ENCODE data around the gene SF3B1. TPM values are rescaled to one million over a fixed set of nuclear protein-coding genes. Genes with fewer than 3 reads are reported as not detected.
A peak's percentile ranks its signal among the peaks of the same experiment; 100 is the strongest.

Gene SF3B1
- total and polyA plus RNA-seq, 10 of the 15 experiments (the other 5 are each of a cell fraction or from before 2014, with no cell fraction given) = 163 to 565 (median 239) TPM

DNA sequence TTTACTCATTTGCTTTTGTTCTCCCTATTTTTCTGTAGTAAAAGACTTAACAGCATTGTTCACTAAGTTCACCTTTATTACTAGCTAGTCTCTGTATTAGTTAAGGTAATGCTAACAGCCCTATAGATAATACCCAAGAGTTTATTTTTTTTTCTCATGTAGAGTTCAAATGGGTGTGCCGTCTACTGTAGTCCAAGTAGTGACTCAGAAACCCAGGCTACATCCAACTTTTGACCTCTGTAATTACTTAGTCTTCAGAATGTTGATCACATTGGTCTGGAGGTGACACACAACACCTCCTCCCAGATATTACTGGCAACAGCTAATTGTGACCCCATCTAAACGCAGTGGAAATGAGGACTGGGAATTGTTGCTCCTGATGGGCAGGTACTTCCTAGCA lies 26.2 kb upstream of the SF3B1 start:
- ATAC-seq (no peak), DNase-seq (ENCODE audit: low read depth, low spot score) (no peak), FAIRE-seq (no peak)
- ChIA-PET CTCF (no interaction called here), SMC1A (ENCODE audit: uncharacterized antibody, unreplicated experiment) (no interaction called here), RAD21 (ENCODE audit: unreplicated experiment) (no interaction called here), POLR2A (interaction anchor here (0.9 kb wide), 1 partner anchor 55 kb away, joined by 3 read pairs; the partner anchor contains the start of gene MOB4)
- Histone ChIP-seq H3K4me1 (ENCODE audit: control insufficient read depth, insufficient read depth, low read length) (no peaks in the 10 kb centered on the region), H3K9me3 (replicated peaks; ENCODE audit: control insufficient read depth, insufficient read depth, low read length) (no peaks in the 10 kb centered on the region), H3K4me2 (ENCODE audit: control insufficient read depth, insufficient read depth) (no peak overlapping the region), H3K27me3 (replicated peaks in 1 of 2; ENCODE audit: control insufficient read depth in 2 of 2, insufficient read depth in 2 of 2, low read length in 1 of 2) (no peaks in the 10 kb centered on the region), H3K9ac (ENCODE audit: control insufficient read depth, insufficient read depth, low read length) (no peak overlapping the region), H3K27ac (ENCODE audit: control insufficient read depth, insufficient read depth) (no peak overlapping the region), H3K36me3 (ENCODE audit: control insufficient read depth in 2 of 2, insufficient read depth in 2 of 2, low read length in 1 of 2) (peaks cover 4 to 21% of the 10 kb centered on the region in 2 experiments; a peak in 3 of 4 replicates), H2AFZ (ENCODE audit: control insufficient read depth, low read depth, low read length) (no peak overlapping the region), H4K20me1 (ENCODE audit: control insufficient read depth, insufficient read depth) (0 out of 2 replicates have a peak, but pooled peaks cover 3% of the 10 kb centered on the region), H3K79me2 (ENCODE audit: control insufficient read depth, insufficient read depth, low read length) (peaks cover 26% of the 10 kb centered on the region), H3K4me3 (no peak overlapping the region)
- 67% methylated on average over 2 of the region's 2 CpGs for WGBS (ENCODE audit: insufficient coverage, insufficient replicate concordance, low lambda C conversion rate, missing lambda C conversion rate)
- BruUV-seq (replicated peaks) = TSS peak; percentile 8
- TF ChIP-seq, protein P1, sequence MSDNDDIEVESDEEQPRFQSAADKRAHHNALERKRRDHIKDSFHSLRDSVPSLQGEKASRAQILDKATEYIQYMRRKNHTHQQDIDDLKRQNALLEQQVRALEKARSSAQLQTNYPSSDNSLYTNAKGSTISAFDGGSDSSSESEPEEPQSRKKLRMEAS (IDR thresholded peaks at IDR 0.05; ENCODE audit: low read depth, low read length) = no peak
- TF ChIP-seq EGR1 (IDR thresholded peaks at IDR 0.05; ENCODE audit: borderline replicate concordance in 1 of 2, low read depth in 2 of 2, low read length in 2 of 2) (no peak), TAF1 (IDR thresholded peaks at IDR 0.05; ENCODE audit: borderline replicate concordance, low read depth, low read length) (no peak), BHLHE40 (IDR thresholded peaks at IDR 0.05; ENCODE audit: borderline replicate concordance in 1 of 2, low read depth in 2 of 2, low read length in 1 of 2) (no peak)
- TF ChIP-seq, protein P2, sequence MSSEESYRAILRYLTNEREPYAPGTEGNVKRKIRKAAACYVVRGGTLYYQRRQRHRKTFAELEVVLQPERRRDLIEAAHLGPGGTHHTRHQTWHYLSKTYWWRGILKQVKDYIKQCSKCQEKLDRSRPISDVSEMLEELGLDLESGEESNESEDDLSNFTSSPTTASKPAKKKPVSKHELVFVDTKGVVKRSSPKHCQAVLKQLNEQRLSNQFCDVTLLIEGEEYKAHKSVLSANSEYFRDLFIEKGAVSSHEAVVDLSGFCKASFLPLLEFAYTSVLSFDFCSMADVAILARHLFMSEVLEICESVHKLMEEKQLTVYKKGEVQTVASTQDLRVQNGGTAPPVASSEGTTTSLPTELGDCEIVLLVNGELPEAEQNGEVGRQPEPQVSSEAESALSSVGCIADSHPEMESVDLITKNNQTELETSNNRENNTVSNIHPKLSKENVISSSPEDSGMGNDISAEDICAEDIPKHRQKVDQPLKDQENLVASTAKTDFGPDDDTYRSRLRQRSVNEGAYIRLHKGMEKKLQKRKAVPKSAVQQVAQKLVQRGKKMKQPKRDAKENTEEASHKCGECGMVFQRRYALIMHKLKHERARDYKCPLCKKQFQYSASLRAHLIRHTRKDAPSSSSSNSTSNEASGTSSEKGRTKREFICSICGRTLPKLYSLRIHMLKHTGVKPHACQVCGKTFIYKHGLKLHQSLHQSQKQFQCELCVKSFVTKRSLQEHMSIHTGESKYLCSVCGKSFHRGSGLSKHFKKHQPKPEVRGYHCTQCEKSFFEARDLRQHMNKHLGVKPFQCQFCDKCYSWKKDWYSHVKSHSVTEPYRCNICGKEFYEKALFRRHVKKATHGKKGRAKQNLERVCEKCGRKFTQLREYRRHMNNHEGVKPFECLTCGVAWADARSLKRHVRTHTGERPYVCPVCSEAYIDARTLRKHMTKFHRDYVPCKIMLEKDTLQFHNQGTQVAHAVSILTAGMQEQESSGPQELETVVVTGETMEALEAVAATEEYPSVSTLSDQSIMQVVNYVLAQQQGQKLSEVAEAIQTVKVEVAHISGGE (CRISPR knock-in tag; IDR thresholded peaks at IDR 0.05) = no peak
- in situ Hi-C loops (cut with MboI) = no loop called here
- intact Hi-C loops (cut with micrococcal nuclease; ENCODE audit: unreplicated experiment) = no loop called here

Data from GM12878 (cell line).